Measurements from ENCODE around the gene LRRC18.

Gene LRRC18

DNA sequence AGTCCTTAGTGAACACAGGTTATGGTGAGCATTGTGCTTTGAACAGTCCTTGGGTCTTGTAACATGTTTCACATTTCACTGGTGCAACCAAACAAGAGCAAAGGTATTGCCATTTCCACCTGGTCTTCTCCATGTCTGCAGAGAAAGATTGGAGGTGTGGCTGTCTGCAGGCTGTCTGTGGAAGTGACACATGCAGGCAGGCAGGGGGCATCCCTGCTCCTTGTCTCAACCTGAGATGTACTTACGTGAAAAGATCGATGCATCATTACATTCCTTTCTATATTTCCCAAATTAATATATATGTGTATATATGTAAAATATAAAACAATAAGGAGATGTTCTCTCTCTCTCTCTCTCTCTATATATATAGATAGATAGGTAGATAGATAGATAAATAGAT, 54.3 kb downstream of the LRRC18 start:
- DNase-seq (ENCODE audit: low read depth): peak; percentile 28
- H3K4me3 ChIP-seq (ENCODE audit: low read length): no peak overlapping the region
- TF ChIP-seq, protein P1, sequence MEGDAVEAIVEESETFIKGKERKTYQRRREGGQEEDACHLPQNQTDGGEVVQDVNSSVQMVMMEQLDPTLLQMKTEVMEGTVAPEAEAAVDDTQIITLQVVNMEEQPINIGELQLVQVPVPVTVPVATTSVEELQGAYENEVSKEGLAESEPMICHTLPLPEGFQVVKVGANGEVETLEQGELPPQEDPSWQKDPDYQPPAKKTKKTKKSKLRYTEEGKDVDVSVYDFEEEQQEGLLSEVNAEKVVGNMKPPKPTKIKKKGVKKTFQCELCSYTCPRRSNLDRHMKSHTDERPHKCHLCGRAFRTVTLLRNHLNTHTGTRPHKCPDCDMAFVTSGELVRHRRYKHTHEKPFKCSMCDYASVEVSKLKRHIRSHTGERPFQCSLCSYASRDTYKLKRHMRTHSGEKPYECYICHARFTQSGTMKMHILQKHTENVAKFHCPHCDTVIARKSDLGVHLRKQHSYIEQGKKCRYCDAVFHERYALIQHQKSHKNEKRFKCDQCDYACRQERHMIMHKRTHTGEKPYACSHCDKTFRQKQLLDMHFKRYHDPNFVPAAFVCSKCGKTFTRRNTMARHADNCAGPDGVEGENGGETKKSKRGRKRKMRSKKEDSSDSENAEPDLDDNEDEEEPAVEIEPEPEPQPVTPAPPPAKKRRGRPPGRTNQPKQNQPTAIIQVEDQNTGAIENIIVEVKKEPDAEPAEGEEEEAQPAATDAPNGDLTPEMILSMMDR (IDR thresholded peaks at IDR 0.05; ENCODE audit: insufficient read depth, low read depth, low read length, missing control alignments): peak; percentile 32

DNA sequence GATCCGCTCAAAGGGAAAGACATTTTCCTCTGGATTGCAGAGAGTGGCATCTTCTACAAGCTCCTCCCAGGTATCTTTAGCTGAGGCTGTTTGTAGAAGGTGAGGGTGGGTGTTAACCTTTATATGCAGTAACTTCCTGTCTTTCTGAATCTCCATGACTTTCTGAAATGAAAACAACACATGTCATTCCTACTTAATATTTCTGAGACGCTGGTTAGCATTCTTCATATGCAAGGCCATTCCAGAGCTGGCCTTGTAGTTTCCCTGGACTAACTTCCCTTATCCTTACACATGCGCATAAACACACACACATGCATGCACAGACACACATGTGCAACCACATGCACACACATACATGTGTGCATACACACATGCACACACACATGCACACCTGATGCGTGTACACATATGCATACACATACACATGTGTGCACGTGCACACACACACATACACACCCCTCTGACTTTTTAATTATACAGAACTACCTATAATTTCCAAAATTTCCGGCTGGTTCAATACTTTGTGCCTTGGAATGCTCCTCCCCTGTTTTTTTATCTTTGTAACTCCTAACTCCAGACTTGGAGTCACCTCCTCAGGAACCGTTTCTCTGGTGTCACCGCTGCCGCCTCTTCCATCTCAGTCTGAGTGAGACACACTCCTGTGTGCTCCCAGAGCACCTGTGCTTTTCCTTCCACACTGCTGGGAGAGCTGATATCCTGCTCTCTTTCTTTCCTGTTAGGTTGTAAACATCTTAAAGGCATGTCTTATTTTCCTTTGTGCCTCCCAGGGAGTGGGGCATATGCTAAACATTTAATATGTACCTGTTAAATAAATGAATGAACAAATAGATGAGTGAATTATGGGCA, 55.2 kb downstream of the LRRC18 start:
- TF ChIP-seq, protein P1 (IDR thresholded peaks at IDR 0.05; ENCODE audit: insufficient read depth, low read depth, low read length, missing control alignments): no peak
- no peak for DNase-seq (ENCODE audit: low read depth)
- no peak overlapping the region for H3K4me3 ChIP-seq (ENCODE audit: low read length)

DNA sequence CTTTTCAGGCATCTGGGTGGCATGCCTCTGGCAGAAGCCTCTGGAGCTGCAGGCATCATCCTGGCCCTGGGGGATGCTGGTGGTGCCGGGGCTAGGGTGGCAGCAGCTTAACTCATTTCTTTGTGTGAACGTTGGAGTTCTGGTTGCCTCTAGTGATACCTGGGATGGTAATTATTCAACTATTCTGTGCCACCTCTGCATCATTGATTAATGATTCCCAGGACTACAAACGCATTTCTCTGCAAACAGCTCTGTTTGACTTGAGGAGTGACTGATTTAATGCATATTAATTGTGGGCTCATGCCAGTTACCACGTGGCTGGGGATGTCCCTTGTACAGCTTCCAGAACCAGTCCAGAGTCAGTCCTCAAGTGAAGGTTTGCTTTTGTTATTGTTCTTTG, 55.9 kb downstream of the LRRC18 start:
- DNase-seq (ENCODE audit: low read depth): no peak
- TF ChIP-seq, protein P1 (IDR thresholded peaks at IDR 0.05; ENCODE audit: insufficient read depth, low read depth, low read length, missing control alignments): no peak
- no peak overlapping the region for H3K4me3 ChIP-seq (ENCODE audit: low read length)

DNA sequence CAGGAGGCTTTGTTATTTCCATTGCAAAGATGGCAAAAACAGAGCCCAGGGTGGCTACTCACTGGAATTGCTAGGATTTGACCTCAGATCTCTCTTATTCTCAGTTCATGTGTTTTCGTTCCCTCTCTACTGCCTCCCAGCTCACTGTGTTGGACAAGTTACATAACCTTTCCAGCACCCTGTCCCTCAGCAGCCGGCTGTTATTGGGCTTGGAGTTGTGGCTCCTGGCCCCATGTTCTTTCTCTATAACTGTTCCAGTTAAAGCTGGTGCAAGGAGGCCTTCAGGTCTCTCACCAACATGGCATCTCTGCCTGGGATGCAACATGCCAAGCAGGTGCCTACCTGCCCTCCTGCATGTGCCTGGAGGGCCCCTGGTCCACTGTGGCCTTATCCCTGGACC, 56.8 kb downstream of the LRRC18 start:
- H3K4me3 ChIP-seq (ENCODE audit: low read length): no peak overlapping the region
- no peak for DNase-seq (ENCODE audit: low read depth)
- TF ChIP-seq, protein P1 (IDR thresholded peaks at IDR 0.05; ENCODE audit: insufficient read depth, low read depth, low read length, missing control alignments): no peak

DNA sequence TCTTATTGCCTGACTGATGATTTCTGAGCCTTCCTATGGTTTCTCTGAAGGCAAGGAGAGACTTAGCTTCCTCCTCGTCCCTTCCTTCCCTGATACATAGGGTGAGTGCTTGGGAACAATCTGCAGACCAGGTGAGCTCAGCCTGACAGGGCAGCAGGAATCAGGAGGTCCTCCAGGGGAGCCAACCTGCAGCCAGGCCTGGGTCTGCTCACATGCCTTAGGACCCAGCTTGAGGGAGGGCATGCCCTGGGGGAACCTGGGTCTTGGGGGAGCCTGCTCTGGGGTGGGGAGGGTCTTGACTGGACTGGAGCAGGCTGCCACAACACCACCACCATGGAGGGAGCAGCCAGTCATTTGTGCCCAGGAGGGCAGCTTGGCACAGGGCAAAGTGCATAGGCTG, 57.7 kb downstream of the LRRC18 start:
- TF ChIP-seq, protein P1 (IDR thresholded peaks at IDR 0.05; ENCODE audit: insufficient read depth, low read depth, low read length, missing control alignments): no peak
- H3K4me3 ChIP-seq (ENCODE audit: low read length): no peak overlapping the region
- DNase-seq (ENCODE audit: low read depth): no peak

DNA sequence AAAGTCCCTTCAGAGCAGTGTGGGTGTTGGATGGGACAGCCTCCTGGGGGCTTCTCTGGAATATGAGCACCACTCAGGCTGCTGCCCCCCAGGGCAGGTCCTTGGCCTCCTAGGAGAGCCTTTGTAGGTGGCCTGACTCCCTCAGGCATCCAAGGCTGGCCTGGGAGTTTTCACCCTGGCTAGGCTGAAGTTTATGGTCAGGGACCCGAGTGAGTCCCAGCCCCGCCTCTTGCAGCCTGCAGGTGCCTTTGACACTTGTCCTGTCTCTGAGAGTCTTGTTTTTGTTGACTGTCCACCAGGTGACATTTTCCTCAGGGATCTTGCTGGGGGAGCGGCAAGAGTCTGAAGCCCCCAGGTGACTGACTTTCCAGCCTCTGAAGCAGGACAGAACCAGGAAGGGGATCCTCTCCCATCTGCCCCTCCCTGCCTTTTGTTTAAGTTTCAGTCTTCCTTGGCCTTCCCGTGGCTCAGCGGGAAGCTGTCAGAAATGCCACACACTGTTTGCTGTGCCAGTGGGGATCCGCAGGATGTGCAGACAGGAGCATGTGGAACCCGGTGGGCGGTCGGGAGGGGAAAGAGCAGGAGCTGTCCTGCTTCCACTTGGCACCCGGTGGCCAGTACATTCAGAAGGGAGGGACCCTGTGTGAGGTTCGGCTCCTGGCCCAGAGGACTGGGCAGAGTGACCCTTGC, 59.5 kb downstream of the LRRC18 start:
- no peak overlapping the region for H3K4me3 ChIP-seq (ENCODE audit: low read length)
- DNase-seq (ENCODE audit: low read depth): no peak
- TF ChIP-seq, protein P1 (IDR thresholded peaks at IDR 0.05; ENCODE audit: insufficient read depth, low read depth, low read length, missing control alignments): no peak

Data from epithelial cell of esophagus (primary cell).